D721Med (cell line): Measurements from ENCODE around the gene CRYBA2.

ENCODE experiments used
- DNase-seq: peaks from one replicate; pipeline ENCODE4 v3.0.0; 2011; ENCODE audit warnings: low spot score; ENCODE audit not compliant: insufficient read length
- FAIRE-seq: peaks from 2 replicates; lab custom pipeline; 2011; peaks lifted over from hg19 to GRCh38; lab: Jason Lieb, UNC
- CTCF ChIP-seq: IDR thresholded peaks from 2 replicates; pipeline ENCODE4 v1.5.1; 2012; ENCODE audit warnings: mild to moderate bottlenecking, control low read depth; ENCODE audit not compliant: insufficient read depth; ENCODE audit errors: missing control alignments

The CRYBA2 gene

GRCh38 chr2:219028996-219029828 lies 36.0 kb upstream of the CRYBA2 start:
- FAIRE-seq = no peak
- DNase-seq = no peak
- TF ChIP-seq CTCF = no peak

GRCh38 chr2:219028141-219028540 lies 34.9 kb upstream of the CRYBA2 start:
- no peak for DNase-seq
- no peak for TF ChIP-seq CTCF

GRCh38 chr2:219027511-219028055 lies 34.4 kb upstream of the CRYBA2 start:
- FAIRE-seq = no peak
- TF ChIP-seq CTCF = no peak
- no peak for DNase-seq

More at GRCh38 chr2:219028141-219028540, 34.9 kb upstream of the CRYBA2 start:
- FAIRE-seq = no peak

GRCh38 chr2:219026946-219027345 lies 33.7 kb upstream of the CRYBA2 start:
- TF ChIP-seq CTCF = no peak
- FAIRE-seq = no peak
- no peak for DNase-seq

- TF ChIP-seq CTCF = no peak
- DNase-seq (no peak), FAIRE-seq (no peak)
These were observed 32.7 kb upstream of the CRYBA2 start for GRCh38 chr2:219025637-219026585.

- no peak for FAIRE-seq
- DNase-seq = no peak
- TF ChIP-seq CTCF = no peak
These were observed 30.8 kb upstream of the CRYBA2 start for GRCh38 chr2:219024059-219024458.
